Stimulated activated CD8-positive, alpha-beta memory T cell treated with anti-CD3 and anti-CD28 coated beads, Interleukin-12 subunit alpha, Interleukin-12 subunit beta, amount 100 ng/mL, for 24 hours (primary cell): ENCODE measurements around the gene SREBF1.

ENCODE experiments used
- DNase-seq: peaks from one replicate; pipeline ENCODE4 v3.0.0-alpha.2; 2020; ENCODE audit errors: extremely low read depth

SREBF1 gene

GRCh38 chr17:17763136-17763535, 73.7 kb downstream of the SREBF1 start:
- no peak for DNase-seq

GRCh38 chr17:17762744-17763105, 74.1 kb downstream of the SREBF1 start:
- no peak for DNase-seq
